Measurements from ENCODE around the gene ZC3H4. TPM values are rescaled to one million over a fixed set of nuclear protein-coding genes. Genes with fewer than 3 reads are reported as not detected.

The ZC3H4 gene
- total and polyA plus RNA-seq, 2 donors from 2014 or later: 5.7 to 55.2 TPM

DNA sequence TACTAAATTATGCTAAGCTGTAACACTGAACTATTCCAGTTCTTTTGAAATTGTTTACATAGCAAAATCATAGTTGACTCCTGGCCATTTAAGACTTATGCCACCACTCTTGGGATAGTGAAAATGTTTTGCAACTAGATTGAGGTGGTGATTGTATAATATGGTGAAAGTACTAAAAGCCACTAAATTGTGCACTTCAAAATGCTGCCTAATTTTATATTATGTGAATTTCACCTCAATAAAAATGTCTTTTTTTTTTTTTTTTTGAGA, 12.0 kb upstream of the ZC3H4 start:
- no peaks in the 10 kb centered on the region for H3K27me3 ChIP-seq (ENCODE audit: control insufficient read depth, insufficient read depth, low read length)
- H3K4me3 ChIP-seq (ENCODE audit: low read length in 3 of 3): no peak overlapping the region
- H3K9ac ChIP-seq (ENCODE audit: low read length in 3 of 3): no peak overlapping the region
- peaks cover 0 to 4% (median 0%) of the 10 kb centered on the region in 3 donors for H3K4me1 ChIP-seq (ENCODE audit: control insufficient read depth in 2 of 3, insufficient read depth in 2 of 3, low read depth in 1 of 3, low read length in 3 of 3)
- intact Hi-C loops (cut with DNase I): no loop called here
- FAIRE-seq (no peak), DNase-seq (no peak)
- H3K9me3 ChIP-seq (ENCODE audit: control insufficient read depth in 2 of 3, insufficient read depth in 1 of 3, low read length in 3 of 3): no peaks in the 10 kb centered on the region
- TF ChIP-seq, protein P1, sequence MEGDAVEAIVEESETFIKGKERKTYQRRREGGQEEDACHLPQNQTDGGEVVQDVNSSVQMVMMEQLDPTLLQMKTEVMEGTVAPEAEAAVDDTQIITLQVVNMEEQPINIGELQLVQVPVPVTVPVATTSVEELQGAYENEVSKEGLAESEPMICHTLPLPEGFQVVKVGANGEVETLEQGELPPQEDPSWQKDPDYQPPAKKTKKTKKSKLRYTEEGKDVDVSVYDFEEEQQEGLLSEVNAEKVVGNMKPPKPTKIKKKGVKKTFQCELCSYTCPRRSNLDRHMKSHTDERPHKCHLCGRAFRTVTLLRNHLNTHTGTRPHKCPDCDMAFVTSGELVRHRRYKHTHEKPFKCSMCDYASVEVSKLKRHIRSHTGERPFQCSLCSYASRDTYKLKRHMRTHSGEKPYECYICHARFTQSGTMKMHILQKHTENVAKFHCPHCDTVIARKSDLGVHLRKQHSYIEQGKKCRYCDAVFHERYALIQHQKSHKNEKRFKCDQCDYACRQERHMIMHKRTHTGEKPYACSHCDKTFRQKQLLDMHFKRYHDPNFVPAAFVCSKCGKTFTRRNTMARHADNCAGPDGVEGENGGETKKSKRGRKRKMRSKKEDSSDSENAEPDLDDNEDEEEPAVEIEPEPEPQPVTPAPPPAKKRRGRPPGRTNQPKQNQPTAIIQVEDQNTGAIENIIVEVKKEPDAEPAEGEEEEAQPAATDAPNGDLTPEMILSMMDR (IDR thresholded peaks at IDR 0.05; ENCODE audit: borderline replicate concordance, extremely low read depth, insufficient read depth): no peak
- H3K36me3 ChIP-seq (ENCODE audit: control insufficient read depth in 2 of 3, insufficient read depth in 3 of 3, low read length in 3 of 3): no peaks in the 10 kb centered on the region
- no peak overlapping the region for H3K27ac ChIP-seq (ENCODE audit: low read depth in 2 of 2, low read length in 2 of 2)

DNA sequence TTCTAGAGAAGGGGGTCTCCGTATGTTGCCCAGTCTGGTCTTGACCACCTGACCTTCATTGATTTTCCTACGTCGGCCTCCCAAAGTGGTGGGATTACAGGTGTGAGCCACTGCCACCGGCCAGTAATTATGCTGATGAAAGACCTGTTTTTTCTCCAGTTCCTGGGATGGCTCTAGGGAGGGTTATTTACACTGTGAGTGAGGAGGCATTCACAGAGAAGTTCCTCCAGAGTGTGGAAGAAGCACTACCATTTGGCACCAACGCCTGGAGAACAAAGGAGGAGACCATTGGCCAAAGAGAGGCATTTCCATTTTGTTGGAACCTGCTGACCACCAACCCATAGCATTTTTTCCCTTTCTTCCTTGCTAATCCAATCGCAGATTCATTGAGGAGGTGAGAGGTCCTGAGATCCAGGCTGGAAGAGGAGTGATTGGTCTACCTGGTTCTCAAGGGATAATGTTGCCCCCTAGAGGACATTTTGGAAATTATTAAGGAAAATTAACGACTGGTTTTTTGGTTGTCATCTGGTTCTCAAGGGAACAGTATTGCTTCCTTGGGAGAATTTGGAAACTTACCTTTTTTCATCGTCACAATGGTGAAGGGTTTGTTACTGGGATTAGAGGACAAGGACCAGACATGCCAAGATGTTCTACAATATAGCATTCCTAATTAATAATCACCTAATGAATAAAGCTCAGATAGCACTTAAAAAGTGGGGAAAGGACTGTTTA, 11.5 kb upstream of the ZC3H4 start:
- Histone ChIP-seq H3K9me3 (ENCODE audit: control insufficient read depth in 2 of 3, insufficient read depth in 1 of 3, low read length in 3 of 3) (no peaks in the 10 kb centered on the region), H3K27ac (ENCODE audit: low read depth in 2 of 2, low read length in 2 of 2) (no peak overlapping the region), H3K36me3 (ENCODE audit: control insufficient read depth in 2 of 3, insufficient read depth in 3 of 3, low read length in 3 of 3) (no peaks in the 10 kb centered on the region), H3K27me3 (ENCODE audit: control insufficient read depth, insufficient read depth, low read length) (no peaks in the 10 kb centered on the region), H3K4me3 (ENCODE audit: low read length in 3 of 3) (no peak overlapping the region), H3K9ac (ENCODE audit: low read length in 3 of 3) (no peak overlapping the region), H3K4me1 (ENCODE audit: control insufficient read depth in 2 of 3, insufficient read depth in 2 of 3, low read depth in 1 of 3, low read length in 3 of 3) (peaks cover 0 to 4% (median 0%) of the 10 kb centered on the region in 3 donors)
- FAIRE-seq (peak; percentile 95), DNase-seq (peak in 3 of 5 donors; percentile 41 to 89 (median 83))
- intact Hi-C loops (cut with DNase I): loop anchor here (5.0 kb wide), 1 partner anchor 43 kb away; no protein-coding TSS in a partner anchor
- TF ChIP-seq, protein P1 (IDR thresholded peaks at IDR 0.05; ENCODE audit: borderline replicate concordance, extremely low read depth, insufficient read depth): peak; percentile 77

DNA sequence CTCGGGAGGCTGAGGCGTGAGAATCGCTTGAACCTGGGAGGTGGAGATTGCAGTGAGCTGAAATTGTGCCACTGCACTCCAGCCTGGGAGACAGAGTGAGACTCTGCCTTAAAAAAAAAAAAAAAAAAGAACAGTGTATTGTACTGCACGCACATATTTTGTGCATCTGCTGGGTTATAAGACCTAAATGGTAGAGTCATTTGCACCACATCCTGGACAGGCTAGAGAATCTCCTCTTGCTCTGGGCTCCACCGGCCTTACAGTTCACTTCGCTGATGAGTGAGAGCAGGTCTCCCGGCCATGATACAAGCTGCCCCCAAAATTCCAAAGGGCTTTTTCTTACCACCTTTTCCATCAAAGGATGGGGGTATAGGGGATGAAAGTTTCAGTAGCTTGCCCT, 9.8 kb upstream of the ZC3H4 start:
- TF ChIP-seq, protein P1 (IDR thresholded peaks at IDR 0.05; ENCODE audit: borderline replicate concordance, extremely low read depth, insufficient read depth): no peak
- FAIRE-seq (no peak), DNase-seq (no peak)
- intact Hi-C loops (cut with DNase I): loop anchor here (5.0 kb wide), 1 partner anchor 41 kb away; no protein-coding TSS in a partner anchor
- Histone ChIP-seq H3K4me3 (ENCODE audit: low read length in 3 of 3) (no peak overlapping the region), H3K9ac (ENCODE audit: low read length in 3 of 3) (no peak overlapping the region), H3K9me3 (ENCODE audit: control insufficient read depth in 2 of 3, insufficient read depth in 1 of 3, low read length in 3 of 3) (no peaks in the 10 kb centered on the region), H3K36me3 (ENCODE audit: control insufficient read depth in 2 of 3, insufficient read depth in 3 of 3, low read length in 3 of 3) (no peaks in the 10 kb centered on the region), H3K27ac (ENCODE audit: low read depth in 2 of 2, low read length in 2 of 2) (no peak overlapping the region), H3K4me1 (ENCODE audit: control insufficient read depth in 2 of 3, insufficient read depth in 2 of 3, low read depth in 1 of 3, low read length in 3 of 3) (peaks cover 0 to 4% (median 0%) of the 10 kb centered on the region in 3 donors), H3K27me3 (ENCODE audit: control insufficient read depth, insufficient read depth, low read length) (no peaks in the 10 kb centered on the region)

Measured in kidney (tissue), 14 donors.